Mucosa of rectum (tissue), 2 donors: ENCODE measurements around the gene EEF2K.

Experiments
- H3K27ac ChIP-seq, 2 donors: one replicate each; pipeline ENCODE4 v1.7.0; 2013; ENCODE audit warnings: inconsistent platforms in 2 of 2, low read depth in 2 of 2, low read length in 2 of 2
- H3K27me3 ChIP-seq, 2 donors: one replicate each; pipeline ENCODE4 v1.7.0; 2013; ENCODE audit warnings: low read length in 2 of 2; ENCODE audit not compliant: control insufficient read depth in 2 of 2, insufficient read depth in 2 of 2
- H3K36me3 ChIP-seq, 2 donors: one replicate each; pipeline ENCODE4 v1.7.0; 2013; ENCODE audit warnings: low read length in 2 of 2; ENCODE audit not compliant: control insufficient read depth in 2 of 2, insufficient read depth in 2 of 2
- H3K4me1 ChIP-seq, 2 donors: one replicate each; pipeline ENCODE4 v1.7.0; 2013; ENCODE audit warnings: low read length in 2 of 2, mild to moderate bottlenecking in 1 of 2; ENCODE audit not compliant: control insufficient read depth in 2 of 2, insufficient read depth in 2 of 2
- H3K4me3 ChIP-seq, 2 donors: one replicate each; pipeline ENCODE4 v1.7.0; 2013; ENCODE audit warnings: low read length in 2 of 2
- H3K9ac ChIP-seq, 2 donors: one replicate each; pipeline ENCODE4 v1.7.0; 2013; ENCODE audit warnings: low read length in 2 of 2, low read depth in 1 of 2, mild to moderate bottlenecking in 1 of 2
- H3K9me3 ChIP-seq, 2 donors: one replicate each; pipeline ENCODE4 v1.7.0; 2013; ENCODE audit warnings: low read length in 2 of 2; ENCODE audit not compliant: control insufficient read depth in 2 of 2
- donor health status: healthy.
- donor health status: Normal muscosa, but diverticular disease.

Gene EEF2K

DNA sequence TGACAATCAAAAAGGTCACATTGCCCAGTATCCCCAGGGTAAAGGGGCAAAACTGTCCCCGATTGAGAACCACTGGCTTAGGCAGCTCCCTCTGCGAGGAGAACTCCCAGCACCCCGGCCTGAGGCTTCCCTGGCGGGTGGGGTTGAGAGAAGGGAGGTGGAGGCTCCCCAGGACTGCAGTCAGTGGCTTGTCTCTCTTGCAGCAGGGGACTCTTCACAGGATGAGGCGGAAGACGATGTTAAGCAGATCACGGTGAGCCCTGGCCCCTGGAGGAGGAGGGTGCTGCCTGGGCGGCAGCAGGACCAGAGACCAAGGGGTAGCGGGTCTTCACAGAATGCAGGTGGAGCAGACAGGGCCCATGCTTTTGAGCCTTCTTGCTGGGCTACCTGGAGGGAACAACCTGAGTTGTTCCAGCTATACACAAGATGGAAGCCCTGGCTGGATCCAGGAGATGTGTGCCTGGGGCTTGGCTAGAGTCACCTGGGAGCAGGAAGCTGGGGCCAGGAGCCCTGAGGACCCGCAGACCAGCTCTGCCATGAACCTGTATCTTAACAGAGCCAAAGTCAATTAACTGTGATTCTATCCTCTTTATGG, 107.9 kb downstream of the EEF2K start:
- Histone ChIP-seq H3K9me3 (no peaks in the 10 kb centered on the region), H3K4me3 (no peak overlapping the region), H3K27ac (no peak overlapping the region), H3K36me3 (peaks cover 55 to 65% of the 10 kb centered on the region in 2 donors), H3K27me3 (no peaks in the 10 kb centered on the region), H3K9ac (no peak overlapping the region), H3K4me1 (no peaks in the 10 kb centered on the region)

DNA sequence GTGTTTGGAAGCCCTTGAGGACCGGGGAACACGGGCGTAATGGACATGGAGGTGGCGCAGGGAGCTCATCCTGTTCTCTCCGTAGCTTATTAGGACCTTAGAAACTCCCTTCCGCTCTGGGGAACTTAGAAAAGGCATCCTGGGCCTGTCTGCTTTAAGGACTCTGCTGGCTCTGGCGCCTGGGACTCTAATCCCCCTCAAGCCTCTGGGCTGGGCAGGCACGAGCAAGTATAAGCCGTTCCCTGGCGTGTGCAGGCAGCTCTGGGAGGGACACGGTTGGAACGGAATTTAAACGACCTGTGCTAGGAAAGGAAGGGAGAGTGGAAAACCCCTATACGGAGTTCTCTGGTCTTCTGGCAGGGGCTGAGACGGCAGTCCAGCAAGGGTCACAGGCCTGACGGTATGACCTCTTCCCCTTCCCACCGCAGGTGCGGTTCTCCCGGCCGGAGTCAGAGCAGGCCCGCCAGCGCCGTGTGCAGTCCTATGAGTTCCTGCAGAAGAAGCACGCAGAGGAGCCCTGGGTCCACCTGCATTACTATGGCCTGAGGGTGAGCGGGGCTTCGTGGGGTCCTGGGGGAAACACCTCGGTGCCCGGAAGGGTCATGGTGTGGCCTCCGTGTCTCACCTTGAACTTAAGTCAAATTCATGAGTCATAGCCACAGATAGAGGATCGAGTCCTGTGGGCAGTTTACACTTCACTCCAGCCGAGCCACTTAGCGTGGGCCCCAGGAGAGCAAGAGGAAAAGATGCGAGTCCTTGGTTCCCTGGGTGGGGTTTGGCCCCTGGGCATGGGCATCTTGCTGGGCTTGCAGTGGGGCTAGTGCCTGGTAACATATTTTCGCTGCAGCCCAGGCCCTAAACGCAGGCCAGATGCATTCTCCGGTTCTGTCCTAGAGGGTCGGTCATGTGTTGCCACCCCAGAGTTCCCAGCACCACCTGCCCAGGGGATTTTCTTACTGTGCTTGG, 108.9 kb downstream of the EEF2K start:
- H3K27me3 ChIP-seq, result no peaks in the 10 kb centered on the region
- H3K9me3 ChIP-seq, result no peaks in the 10 kb centered on the region
- H3K4me3 ChIP-seq, result no peak overlapping the region
- H3K9ac ChIP-seq, result no peak overlapping the region
- no peaks in the 10 kb centered on the region for H3K4me1 ChIP-seq
- peaks cover 48 to 60% of the 10 kb centered on the region in 2 donors for H3K36me3 ChIP-seq
- no peak overlapping the region for H3K27ac ChIP-seq

DNA sequence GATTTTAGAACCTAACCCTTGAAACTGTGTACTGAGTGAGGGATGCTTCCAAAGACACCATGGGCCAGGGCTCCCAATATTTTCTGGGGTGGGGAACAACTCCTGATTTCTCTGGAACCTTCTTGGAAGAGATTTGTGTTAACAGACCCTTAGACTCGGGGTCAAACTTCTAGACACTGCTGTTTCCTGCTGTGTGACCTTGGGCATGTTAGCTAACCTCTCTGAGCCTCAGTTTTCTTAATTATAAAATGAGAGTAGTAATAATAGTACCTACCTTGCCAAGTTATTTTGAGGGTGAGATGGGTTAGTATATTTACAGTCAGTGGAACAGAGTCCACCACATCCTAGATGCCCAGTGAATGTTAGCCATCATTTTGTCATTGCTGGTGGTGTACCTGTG, 109.9 kb downstream of the EEF2K start:
- H3K27me3 ChIP-seq, result no peaks in the 10 kb centered on the region
- H3K4me3 ChIP-seq, result no peak overlapping the region
- no peaks in the 10 kb centered on the region for H3K4me1 ChIP-seq
- H3K27ac ChIP-seq, result no peak overlapping the region
- peaks cover 49 to 60% of the 10 kb centered on the region in 2 donors for H3K36me3 ChIP-seq
- H3K9ac ChIP-seq, result no peak overlapping the region
- no peaks in the 10 kb centered on the region for H3K9me3 ChIP-seq

DNA sequence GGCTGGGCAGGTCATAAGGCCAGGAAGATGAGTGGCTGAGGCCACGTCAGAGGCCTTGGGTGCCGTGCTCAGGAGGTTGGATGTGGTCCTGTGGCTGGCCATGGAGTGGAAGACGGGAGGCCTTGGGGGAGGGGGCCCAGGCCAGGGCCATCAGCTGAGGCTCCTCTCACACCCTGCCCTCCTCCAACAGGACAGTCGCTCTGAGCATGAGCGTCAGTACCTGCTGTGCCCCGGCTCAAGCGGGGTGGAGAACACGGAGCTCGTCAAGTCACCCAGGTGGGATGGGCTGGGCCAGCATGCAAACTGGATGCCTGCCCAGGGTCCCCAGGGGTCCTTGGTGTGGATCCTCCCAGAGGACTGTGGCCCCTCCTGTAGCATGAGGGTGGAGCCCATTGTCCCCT, 110.3 kb downstream of the EEF2K start:
- H3K27me3 ChIP-seq, result no peaks in the 10 kb centered on the region
- H3K27ac ChIP-seq, result no peak overlapping the region
- H3K4me1 ChIP-seq, result peaks cover 0 to under 1% of the 10 kb centered on the region in 2 donors
- H3K4me3 ChIP-seq, result no peak overlapping the region
- no peaks in the 10 kb centered on the region for H3K9me3 ChIP-seq
- H3K36me3 ChIP-seq, result peaks cover 51 to 64% of the 10 kb centered on the region in 2 donors
- H3K9ac ChIP-seq, result no peak overlapping the region

DNA sequence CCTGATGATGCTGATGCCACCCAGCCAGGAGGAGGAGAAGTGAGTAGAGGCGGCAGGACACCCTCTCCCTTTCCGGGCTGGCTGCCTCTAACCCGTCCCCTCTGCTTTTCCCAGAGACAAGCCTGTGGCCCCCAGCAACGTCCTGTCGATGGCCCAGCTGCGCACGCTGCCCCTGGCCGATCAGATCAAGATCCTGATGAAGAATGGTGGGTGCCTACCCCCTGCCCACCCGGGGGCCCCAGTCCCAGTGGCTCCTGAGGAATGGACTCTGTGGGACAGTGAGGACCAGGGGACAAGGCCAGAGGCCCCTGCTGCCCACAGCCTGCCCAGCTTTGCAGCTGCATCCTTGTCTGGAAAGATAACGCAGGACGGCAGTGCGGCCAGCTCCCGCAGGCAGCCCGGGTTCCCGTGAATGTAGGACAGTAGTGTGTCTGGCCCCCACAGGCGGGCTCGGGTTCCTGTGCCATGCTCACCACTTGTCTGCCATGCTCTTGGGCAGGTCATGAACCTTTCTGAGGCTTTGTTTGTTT, 111.0 kb downstream of the EEF2K start:
- H3K4me3 ChIP-seq, result no peak overlapping the region
- H3K9ac ChIP-seq, result no peak overlapping the region
- no peaks in the 10 kb centered on the region for H3K27me3 ChIP-seq
- peaks cover 0 to 2% of the 10 kb centered on the region in 2 donors for H3K4me1 ChIP-seq
- no peaks in the 10 kb centered on the region for H3K9me3 ChIP-seq
- H3K27ac ChIP-seq, result no peak overlapping the region
- peaks cover 52 to 66% of the 10 kb centered on the region in 2 donors for H3K36me3 ChIP-seq

DNA sequence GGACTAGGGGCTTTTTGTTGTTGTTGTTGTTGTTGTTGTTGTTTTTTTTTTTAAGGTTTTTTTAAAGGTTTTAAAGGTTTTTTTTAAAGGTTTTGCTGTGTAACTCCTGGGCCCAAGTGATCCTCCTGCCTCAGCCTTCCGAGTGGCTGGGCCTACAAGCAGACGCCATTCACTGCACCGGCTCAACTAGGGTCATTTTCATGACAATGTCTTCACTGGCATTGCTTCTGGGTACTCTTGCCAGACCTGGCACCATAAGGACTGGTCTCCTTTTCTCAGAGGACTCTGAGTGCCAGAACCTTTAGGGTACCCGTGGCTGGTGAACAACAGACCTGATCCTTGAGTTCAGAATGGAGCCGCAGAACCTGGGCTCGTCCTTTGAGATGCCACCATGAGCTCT, 111.5 kb downstream of the EEF2K start:
- Histone ChIP-seq H3K27ac (no peak overlapping the region), H3K9me3 (no peaks in the 10 kb centered on the region), H3K9ac (no peak overlapping the region), H3K4me1 (peaks cover 0 to 2% of the 10 kb centered on the region in 2 donors), H3K27me3 (no peaks in the 10 kb centered on the region), H3K36me3 (peaks cover 56 to 68% of the 10 kb centered on the region in 2 donors), H3K4me3 (no peak overlapping the region)

DNA sequence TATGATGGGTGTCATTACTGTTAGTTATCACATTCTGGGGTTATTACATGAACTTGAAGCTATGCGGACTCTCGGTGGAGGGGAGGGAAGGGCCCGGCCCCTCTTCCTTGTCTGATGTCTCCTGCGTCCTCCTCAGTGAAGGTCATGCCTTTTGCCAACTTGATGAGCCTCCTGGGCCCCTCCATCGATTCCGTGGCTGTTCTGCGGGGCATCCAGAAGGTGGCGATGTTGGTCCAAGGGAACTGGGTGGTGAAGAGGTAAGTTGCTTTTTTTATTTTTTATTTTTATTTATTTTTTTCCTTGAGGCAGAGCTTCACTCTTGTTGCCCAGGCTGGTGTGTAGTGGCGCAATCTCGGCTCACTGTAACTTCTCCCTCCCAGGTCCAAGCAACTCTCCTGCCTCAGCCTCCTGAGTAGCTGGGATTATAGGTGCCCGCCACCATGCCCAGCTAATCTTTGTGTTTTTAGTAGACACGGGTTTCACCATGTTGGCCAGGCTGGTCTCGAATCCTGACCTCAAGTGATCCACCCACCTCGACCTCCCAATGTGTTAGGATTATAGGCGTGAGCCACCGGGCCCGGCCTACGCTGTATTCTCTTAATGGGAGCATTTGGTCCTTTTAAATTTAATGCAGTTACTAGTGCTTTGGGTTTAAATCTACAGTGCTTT, 112.7 kb downstream of the EEF2K start:
- peaks cover 52 to 66% of the 10 kb centered on the region in 2 donors for H3K36me3 ChIP-seq
- H3K27ac ChIP-seq, result no peak overlapping the region
- H3K4me3 ChIP-seq, result no peak overlapping the region
- H3K4me1 ChIP-seq, result peaks cover 0 to 2% of the 10 kb centered on the region in 2 donors
- no peak overlapping the region for H3K9ac ChIP-seq
- H3K9me3 ChIP-seq, result no peaks in the 10 kb centered on the region
- no peaks in the 10 kb centered on the region for H3K27me3 ChIP-seq

DNA sequence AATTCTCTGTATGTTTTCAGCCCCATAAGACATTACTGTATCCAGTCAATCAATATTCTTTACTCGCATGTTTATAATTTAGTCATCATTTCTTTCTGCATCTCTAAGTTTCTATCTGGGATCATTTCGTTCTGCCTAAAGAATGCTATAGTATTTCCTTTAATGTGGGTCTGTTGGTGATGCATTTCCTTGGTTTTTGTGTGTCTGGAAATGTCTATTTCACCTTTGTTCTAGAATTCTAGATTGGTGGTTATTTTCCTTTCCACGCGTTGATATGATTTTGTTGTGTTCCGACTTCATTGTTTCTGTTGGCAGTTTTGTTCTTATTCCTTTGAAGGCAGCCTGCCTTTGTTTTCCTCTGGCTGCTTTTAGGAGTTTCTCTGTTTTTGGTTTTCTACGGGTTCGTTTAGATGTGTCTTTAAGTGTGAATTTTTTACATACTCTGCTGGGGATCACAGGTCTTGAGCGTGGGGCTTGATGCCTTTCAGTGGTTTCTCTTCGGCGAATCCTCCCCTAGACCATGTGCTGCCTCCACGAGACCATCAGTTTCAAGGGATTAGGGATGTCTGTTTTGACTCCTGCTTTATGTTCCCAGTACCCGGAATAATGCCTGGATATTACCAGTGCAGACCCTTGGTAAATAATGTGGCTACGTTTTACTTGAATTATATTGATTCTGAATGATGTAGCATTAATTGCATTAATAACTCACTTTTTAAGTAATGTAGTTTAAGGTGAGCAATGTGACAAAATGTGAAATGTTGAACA, 114.7 kb downstream of the EEF2K start:
- no peaks in the 10 kb centered on the region for H3K27me3 ChIP-seq
- no peaks in the 10 kb centered on the region for H3K9me3 ChIP-seq
- no peak overlapping the region for H3K27ac ChIP-seq
- H3K9ac ChIP-seq, result no peak overlapping the region
- peaks cover 0 to 2% of the 10 kb centered on the region in 2 donors for H3K4me1 ChIP-seq
- no peak overlapping the region for H3K4me3 ChIP-seq
- peaks cover 54 to 64% of the 10 kb centered on the region in 2 donors for H3K36me3 ChIP-seq

DNA sequence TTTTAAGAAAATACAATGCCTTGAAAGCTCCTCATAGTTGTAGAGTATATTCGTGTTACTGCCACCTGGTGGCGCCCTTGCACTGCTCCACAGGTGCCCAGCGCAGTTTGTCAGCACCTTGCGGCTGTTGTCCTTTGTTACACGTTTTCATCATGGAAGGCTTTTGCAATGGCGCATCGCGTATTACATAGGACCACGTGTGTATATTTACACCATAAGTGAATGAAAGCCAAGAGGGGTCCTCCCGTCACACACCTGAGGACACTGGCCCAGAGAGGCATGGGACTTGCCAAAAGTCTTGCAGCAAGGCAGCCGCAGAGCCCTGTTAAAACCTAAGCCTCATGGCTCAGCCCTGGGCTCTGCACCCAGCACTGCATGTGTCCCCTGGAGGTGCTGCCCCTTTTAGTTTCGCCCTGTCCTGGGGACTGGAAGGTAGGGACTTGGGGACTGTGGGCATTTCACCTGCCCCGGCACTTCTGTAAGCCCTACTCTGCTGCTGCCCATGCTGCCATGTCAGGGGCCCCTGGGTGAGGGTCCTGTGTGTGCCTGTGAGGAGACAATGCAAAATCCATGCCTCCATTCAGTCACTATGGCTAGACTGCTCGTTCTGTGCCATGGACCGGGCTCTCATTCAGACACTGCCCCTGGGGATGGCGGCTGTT, 115.4 kb downstream of the EEF2K start:
- H3K4me3 ChIP-seq, result no peak overlapping the region
- H3K4me1 ChIP-seq, result peaks cover 0 to 2% of the 10 kb centered on the region in 2 donors
- H3K36me3 ChIP-seq, result peaks cover 51 to 57% of the 10 kb centered on the region in 2 donors
- no peak overlapping the region for H3K9ac ChIP-seq
- no peak overlapping the region for H3K27ac ChIP-seq
- no peaks in the 10 kb centered on the region for H3K9me3 ChIP-seq
- H3K27me3 ChIP-seq, result no peaks in the 10 kb centered on the region
